ENCODE results near the gene C9orf72.
"Not testable (repeated sequence)": the region's sequence is repeated elsewhere in the genome, so short reads cannot be mapped to it uniquely, and the experiment has no call there.

The C9orf72 gene, protein sequence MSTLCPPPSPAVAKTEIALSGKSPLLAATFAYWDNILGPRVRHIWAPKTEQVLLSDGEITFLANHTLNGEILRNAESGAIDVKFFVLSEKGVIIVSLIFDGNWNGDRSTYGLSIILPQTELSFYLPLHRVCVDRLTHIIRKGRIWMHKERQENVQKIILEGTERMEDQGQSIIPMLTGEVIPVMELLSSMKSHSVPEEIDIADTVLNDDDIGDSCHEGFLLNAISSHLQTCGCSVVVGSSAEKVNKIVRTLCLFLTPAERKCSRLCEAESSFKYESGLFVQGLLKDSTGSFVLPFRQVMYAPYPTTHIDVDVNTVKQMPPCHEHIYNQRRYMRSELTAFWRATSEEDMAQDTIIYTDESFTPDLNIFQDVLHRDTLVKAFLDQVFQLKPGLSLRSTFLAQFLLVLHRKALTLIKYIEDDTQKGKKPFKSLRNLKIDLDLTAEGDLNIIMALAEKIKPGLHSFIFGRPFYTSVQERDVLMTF

DNA sequence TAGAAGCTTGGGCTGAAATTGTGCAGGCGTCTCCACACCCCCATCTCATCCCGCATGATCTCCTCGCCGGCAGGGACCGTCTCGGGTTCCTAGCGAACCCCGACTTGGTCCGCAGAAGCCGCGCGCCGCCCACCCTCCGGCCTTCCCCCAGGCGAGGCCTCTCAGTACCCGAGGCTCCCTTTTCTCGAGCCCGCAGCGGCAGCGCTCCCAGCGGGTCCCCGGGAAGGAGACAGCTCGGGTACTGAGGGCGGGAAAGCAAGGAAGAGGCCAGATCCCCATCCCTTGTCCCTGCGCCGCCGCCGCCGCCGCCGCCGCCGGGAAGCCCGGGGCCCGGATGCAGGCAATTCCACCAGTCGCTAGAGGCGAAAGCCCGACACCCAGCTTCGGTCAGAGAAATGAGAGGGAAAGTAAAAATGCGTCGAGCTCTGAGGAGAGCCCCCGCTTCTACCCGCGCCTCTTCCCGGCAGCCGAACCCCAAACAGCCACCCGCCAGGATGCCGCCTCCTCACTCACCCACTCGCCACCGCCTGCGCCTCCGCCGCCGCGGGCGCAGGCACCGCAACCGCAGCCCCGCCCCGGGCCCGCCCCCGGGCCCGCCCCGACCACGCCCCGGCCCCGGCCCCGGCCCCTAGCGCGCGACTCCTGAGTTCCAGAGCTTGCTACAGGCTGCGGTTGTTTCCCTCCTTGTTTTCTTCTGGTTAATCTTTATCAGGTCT, at the start of gene C9orf72:
Gene C9orf72, minus strand, starts transcription at position 564 of the 716 bp plus-strand sequence. CDS start 6,361 bp downstream, outside the sequence.
- peak; percentile 92 for DNase-seq

DNA sequence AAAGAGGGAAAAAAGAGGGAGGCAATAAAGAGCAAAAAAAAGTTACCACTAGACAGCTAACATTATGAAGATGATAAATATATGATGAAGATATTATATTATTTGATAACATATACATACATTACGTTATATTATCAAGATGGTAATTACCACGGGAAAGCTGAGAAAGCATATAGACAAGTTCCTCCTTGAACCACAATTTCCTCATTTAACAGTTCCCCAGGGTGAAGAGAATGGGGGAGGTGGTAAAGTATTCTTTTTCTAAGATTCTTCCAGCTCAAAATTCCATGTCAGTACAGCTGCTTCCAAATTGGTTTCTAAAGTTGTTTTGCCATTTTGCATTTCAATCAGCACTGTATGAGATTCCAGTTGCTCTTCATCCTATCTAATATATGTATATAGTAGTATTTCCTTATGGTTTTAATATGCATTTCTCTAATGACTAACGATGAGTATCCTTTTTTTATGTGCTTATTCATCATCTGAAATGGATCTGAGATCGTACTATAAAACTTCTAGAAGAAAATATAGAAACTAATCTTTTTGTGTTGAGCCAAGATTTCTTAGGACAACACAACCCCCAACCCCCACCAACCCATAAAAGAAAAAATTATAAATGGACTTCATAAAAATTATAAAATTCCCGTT, 49.5 kb upstream of the C9orf72 start:
- DNase-seq: no peak

DNA sequence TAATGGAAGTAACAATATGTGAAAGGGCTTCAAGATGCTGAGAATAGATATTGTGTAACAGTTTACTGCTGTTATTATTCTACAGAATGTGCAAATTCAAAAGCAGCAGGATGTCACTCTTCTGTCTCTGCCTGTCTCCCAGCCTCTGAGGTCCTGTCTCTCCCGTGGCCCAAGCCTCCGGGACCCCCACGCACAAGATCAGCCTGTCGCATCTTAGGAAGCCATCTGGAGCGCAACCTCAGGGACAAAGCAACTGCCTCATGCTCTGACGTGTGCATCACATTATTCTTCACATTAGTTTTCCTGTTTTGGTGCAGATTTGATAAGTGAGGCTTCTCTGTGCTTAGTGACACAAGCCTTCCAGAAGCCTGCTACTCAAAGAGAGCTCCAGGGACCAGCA, 46.5 kb upstream of the C9orf72 start:
- no peak for DNase-seq

DNA sequence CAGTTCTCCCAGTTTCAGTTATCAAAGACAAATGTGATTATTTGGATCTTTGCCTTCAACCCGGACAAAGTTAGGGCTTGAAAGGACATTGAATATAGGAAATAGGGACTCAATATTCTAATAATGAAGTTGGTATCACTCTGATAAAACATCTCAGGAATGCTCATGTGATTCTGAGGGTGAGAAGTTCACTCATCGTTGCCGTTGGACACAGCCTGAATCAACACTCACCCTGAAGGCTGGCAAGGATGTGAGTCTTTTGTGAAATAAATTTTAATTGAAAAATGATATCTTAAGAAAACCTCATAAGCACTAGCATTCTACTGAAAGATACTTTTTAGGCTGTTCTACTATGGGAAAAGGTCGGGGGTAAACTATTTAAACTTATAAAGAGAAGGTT, 44.8 kb upstream of the C9orf72 start:
- DNase-seq: no peak

DNA sequence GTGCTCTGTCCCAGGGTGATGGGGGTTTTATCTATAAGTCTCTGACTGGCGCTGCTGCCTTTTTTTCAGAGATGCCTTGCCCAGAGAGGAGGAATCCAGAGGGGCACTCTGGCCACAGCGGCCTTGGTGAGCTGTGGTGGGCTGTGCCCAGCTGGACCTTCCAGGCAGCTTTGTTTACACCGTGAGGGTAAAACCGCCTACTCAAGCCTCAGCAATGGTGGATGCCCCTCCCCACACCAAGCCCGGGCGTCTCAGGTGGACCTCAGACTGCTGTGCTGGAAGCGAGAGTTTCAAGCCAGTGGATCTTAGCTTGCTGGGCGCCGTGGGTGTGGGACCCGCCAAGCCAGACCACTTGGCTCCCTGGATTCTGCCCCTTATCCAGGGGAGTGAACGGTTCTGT, 41.3 kb upstream of the C9orf72 start:
- no peak for DNase-seq

DNA sequence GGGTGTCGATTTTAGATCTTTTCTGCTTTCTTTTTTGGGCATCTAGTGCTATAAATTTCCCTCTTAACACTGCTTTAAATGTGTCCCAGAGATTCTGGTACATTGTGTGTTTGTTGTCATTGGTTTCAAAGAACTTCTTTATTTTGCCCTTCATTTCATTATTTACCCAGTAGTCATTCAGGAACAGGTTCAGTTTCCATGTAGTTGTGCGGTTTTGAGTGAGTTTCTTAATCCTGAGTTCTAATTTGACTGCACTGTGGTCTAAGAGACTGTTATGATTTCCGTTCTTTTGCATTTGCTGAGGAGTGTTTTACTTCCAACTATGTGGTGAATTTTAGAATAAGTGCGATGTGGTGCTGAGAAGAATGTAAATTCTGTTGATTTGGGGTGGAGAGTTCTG, 38.8 kb upstream of the C9orf72 start:
- not testable (repeated sequence) for DNase-seq

DNA sequence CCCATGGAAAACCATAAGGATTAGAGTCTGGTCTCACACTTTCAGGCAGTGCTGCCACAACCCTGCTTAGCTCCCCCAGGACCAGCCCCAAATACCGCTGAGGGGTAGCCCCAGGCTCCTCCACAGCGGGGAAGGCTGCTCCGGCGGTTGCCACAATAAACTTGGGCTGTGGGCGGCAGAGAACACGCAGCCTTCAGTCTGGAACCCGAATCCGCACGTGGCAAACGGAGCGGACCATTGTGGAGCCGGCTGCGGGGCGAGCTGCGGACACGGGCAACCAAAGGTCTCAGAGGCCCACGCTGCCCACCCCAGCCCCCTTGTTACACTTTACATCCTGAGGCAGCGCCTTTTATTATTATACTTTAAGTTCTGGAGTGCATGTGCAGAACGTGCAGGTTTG, 37.3 kb upstream of the C9orf72 start:
- DNase-seq: no peak

DNA sequence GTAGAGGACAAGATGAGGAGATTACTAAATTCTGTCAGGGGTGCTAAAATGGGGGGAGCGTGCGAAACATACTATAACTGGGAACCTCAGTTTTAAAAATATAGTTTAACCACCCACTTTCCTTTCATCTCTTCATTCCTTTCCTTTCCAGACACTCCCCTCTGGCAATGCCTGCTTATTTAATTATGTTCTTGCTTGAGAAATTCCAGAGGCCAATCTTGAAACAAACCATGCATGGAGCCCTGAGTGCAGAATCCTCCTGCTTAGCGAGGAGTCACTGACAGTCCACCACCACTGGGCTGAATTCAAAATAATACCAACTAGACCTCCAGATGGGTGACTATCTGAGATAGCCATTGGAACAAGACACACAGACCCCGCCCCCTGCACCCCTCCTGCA, 29.7 kb upstream of the C9orf72 start:
- DNase-seq: no peak

DNA sequence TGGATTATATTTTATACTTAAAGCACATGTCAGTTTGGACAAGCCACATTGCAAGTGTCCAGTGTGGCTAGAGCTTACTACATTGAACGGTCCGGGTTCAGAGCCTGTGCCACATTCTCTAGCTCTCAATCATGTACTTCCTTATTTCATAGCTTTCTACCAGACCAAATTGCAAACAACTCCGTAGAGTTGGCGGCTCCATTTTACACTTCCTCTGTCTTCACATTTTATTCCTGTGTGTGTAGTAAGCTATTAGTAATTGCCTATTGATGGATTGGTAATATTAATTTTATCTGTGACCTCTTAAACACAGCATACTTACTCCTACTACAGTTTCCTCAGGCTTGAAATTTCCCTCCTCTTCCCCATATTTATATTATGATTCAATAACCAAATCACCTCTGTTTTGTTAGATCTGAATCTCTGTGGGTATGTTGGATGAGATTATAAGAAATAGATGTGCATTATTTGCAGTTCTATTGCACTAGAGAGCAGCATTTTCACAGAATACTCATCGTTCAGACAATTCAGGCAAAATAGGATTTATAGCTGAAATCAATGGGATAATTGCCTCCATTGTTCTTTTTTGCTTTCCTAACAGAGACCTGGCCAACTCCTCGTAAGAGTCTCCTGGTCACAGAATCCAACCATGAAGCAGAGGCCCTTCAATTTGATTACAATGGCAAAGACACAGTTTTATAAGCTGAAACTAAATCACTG, 29.0 kb upstream of the C9orf72 start:
- DNase-seq: no peak

DNA sequence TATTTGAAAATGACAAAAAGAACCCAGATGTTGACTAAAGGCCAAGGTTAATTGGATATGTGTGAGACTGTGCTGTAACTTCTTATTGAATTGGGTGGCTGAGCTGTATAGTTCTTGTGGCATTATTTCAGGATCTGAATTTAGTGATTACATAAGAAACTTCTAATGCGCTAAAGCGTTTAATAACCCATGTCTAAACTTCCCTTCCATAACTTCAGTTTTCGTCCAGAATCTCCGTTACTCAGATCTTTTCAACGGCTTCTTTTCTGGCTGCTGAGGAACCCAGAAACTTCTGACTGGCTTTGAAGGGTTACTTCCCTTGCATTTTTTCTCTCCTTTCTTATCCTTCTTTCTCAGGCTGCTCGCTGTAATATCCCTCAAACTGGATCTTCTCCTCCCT, 28.1 kb upstream of the C9orf72 start:
- DNase-seq: no peak

DNA sequence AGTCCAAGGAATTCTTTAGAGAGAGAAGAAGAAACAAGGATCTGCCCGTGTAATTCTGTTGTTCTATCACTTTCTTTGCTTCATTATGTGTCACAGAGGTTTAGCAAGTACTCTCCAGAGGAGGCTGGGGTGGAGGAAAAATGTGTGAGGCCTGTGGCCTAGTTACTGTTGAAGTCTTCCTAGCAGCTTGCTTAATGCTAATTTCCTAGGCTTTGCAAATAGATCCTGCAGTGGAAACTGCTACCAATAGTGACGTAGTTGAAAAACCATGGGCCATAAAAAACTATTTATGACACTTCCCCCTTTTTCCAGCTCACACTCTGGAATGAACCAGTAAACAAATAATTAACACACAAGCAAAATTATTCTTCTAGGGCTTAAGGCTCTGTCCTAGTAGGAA, 27.0 kb upstream of the C9orf72 start:
- no peak for DNase-seq

DNA sequence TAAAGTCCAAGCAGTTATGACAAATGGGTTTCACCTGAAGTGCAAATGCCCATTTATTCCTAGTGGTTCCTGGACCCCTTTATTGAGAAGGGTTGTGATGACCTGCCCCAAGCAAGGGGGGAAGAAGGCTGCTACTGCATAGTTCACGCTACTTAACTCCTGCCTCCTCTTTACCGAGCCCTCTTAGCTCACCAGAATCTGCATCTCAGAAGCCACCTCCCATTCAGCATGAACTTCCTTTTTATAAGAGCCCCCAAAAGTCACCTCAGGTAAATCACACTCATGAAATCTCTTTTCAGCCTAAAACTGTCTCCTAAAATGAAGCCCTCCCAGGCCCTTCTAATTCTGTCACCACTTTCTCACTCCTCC, 26.6 kb upstream of the C9orf72 start:
- DNase-seq: no peak

DNA sequence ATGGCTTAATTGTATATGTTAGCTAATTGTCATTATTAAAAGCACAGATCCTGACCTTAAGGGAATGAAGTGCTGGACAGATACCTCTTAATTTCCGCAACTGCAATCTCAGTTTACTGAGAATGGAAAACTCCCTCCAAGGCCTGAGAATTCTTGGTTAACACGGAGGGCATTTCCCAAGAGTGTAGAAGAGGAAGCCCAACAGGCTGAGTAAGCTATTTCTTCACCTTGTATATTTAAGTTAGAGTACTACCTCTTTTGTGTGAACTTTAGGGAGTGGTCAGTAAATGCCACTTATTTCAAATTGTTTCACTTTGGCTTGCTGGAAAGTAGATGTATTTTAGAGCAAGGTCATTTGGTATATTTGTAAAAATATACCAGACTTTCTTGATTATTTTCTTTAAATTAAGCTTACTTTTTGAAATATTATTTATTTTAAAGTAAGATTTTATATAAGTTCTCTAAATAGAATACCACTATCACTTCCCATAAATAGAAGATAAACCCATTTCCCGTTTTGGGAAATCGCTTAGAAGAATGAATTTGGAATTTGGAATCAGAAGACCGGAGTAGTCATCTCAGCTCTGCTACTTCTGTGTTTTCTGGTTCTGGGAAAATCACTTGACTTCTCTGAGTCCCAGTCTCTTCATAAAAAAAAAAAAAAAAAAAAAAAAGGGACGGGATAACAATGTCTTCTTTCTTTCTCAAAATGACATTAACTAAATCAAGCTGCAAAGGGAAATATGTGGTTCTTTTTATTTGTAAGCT, 26.0 kb upstream of the C9orf72 start:
- no peak for DNase-seq

DNA sequence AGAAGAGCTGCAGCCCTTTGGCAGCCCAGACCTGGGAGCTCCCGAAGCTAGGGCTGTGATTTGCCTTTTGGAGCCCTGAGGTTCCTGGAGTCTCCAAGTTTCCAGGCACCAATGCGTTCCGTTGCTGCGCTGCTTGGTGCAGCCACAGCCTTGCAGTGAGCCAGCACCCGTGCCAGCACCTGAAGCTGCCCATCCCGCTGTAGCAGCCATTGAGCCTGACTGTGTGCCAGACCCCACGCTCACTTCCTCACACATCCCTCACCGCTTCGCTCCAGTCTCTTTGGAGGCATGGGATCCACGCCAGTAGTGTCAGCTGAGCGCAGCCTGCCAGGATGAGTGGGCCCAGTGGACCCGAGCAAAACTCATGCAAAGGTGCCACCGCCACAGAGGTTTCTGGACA, 22.5 kb upstream of the C9orf72 start:
- DNase-seq: no peak

DNA sequence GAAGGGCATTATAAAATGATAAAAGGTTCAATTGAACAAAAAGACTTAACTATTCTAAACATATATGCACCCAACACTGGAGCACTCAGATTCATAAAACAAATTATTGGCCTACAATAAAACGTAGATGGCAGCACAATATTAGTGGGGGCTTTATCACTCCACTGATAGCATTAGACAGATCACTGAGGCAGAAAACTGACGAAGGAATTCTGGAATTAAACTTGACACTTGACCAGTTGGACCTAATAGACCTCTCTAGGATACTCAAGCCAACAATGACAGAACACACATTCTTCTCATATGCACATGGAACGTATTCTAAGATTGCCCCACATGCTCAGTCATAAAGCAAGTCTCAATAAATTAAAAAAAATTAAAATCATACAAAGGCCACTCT, 18.4 kb upstream of the C9orf72 start:
- no peak for DNase-seq

DNA sequence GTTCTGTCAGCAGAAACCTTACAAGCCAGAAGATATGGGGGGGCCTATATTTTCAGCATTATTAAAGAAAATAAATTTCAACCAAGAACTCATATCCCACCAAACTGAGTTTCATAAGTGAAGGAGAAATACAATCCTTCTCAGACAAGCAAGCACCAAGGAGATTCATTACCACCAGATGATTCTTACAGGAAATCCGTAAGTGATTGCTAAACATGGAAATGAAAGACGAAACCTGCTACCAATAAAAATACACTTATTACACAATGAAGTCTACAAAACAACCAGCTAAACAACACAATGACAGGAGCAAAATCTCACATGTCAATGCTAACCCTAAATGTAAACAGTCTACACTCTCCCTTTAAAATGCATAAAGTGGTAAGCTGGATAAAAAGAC, 17.8 kb upstream of the C9orf72 start:
- no peak for DNase-seq

DNA sequence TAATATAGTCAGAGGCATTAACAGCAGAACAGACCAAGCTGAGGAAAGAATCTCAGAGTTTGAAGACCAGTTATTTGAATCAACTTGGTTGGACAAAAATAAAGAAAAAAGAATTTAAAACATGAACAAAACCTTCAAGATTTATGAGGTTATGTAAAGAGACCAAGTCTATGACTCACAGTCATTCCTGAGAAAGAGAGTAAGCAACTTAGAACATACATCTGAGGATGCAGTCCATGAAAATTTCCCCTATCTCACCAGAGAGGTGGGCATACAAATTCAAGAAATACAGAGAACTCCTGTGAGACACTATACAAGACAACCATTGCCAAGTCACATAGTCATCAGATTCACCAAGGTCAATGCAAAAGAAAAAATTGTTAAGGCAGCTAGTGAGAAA, 17.4 kb upstream of the C9orf72 start:
- no peak for DNase-seq

DNA sequence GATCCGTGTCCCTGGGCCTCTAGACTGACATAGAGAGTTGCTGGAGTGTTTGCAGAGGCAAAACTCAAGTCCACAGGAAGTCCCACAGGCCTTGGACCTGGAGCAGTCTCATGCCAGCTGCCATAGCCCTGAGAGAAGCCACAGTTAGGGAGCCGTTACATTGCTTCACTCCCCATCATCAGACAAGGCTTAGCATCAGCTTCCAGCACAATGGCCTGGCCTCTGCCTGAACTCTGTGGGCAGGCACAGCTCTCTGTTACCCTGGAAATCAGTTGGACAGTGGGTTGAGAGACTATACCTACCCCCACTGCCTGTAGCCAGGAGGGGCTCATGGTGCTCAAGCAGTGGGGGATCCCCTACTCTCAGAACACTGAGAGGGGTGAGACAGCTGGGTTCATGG, 16.2 kb upstream of the C9orf72 start:
- no peak for DNase-seq

DNA sequence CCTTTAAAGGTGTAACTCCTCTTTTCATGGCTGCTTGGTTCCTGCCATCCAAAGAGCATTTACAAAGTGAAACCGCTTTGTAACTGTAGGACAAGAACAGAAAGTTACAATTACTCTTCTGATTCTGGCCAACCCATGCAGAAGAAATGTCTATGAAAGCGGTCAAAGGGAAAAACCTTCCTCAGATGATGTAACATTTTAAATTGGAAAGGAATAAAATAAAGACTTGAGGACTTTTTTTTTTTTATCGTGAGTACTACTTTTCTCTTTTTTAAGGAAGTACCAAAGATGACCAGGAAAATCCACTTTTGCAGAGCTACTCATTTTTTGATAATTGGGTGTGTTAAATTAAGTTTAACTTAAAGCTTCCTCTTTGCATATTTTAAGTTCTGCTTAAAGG, 13.0 kb upstream of the C9orf72 start:
- no peak for DNase-seq

DNA sequence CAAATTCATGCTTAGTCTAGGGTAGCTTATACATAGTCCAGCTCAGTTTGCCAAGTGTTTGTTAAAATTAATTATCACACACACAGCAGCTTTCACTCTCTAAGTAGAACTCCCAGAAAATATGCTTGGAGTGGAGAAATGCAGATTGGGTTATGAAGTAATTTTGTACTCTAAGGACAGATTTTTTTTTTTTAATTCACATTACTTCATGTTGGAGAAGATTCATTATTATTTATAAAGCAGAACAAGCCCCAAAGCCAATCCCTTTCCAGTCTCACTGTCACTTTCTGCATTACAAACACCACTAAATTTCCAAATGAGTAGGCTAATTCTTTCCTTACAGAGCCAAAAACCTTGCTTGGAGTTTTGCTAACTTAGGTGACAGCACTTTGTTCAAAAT, 11.7 kb upstream of the C9orf72 start:
- DNase-seq: no peak

DNA sequence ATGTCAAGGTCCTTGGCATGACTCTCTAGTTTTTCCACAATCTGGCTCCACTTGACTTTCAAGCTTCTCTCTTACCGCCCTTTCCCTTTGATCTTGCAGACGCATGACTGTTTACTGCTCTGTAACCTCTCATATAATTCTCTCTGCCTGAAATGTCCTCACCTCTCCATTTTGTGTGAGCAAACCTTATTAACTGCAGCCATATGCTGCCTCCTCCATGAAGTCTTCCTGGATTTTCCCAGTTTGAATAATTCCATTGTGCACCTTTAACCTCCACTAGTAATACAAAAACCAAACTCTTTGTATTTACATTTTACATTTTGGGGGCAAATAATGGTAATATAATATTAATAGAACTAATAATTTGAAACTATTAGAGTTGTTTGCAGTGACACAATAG, 9.5 kb upstream of the C9orf72 start:
- no peak for DNase-seq

DNA sequence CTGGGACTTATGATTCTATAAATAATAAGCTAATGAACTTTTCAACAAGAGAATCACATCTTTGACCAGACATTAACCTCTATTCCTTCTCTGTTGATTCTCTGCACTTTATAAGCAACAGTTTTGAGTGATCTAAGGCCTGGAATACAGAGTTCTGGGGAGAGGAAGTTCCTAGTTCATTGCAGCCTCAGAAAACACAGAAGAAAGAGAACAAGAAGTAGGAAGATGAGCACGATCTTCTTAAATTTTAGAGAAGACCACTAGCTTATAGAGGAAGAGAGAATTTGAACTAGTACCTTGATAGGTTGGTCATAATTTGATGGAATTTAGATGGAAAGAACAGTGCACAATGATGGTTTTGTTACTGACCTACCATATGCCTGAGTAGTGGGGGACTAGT, 8.5 kb upstream of the C9orf72 start:
- DNase-seq: no peak
